Mesodermal cell (in vitro differentiated cells): ENCODE measurements around the gene MAPK8IP3.

Source experiments
- H3K27ac ChIP-seq: 2 replicates; pipeline ENCODE4 v1.7.0; 2013; ENCODE audit warnings: mild to moderate bottlenecking, low read depth, low read length, moderate library complexity; ENCODE audit not compliant: severe bottlenecking
- H3K36me3 ChIP-seq: 2 replicates; pipeline ENCODE4 v1.7.1; 2013; ENCODE audit warnings: mild to moderate bottlenecking, low read length, moderate library complexity; ENCODE audit not compliant: control insufficient read depth, insufficient read depth
- H3K4me1 ChIP-seq: one replicate; pipeline ENCODE4 v1.7.1; 2013; ENCODE audit warnings: mild to moderate bottlenecking, low read length; ENCODE audit not compliant: insufficient read depth, control insufficient read depth, poor library complexity, severe bottlenecking
- H3K4me3 ChIP-seq: 2 replicates; pipeline ENCODE4 v1.7.0; 2013; ENCODE audit warnings: low read length, control low read depth, mild to moderate bottlenecking; ENCODE audit not compliant: insufficient read depth, poor library complexity, severe bottlenecking; ENCODE audit errors: extremely low read depth
- H3K9me3 ChIP-seq: 2 replicates; pipeline ENCODE4 v1.7.1; 2013; ENCODE audit warnings: mild to moderate bottlenecking, low read length, moderate library complexity; ENCODE audit not compliant: control insufficient read depth
- WGBS, 2 experiments: methylation state at CpG; one replicate each; pipeline ENCODE4 v1.1.5; 2013; ENCODE audit warnings: missing lambda C conversion rate in 2 of 2; ENCODE audit not compliant: insufficient coverage in 2 of 2; 5-methylcytosine and 5-hydroxymethylcytosine counted together

The MAPK8IP3 gene

GRCh38 chr16:1762879-1763520 is 57.0 kb downstream of the MAPK8IP3 start:
- Histone ChIP-seq H3K27ac (no peak overlapping the region), H3K36me3 (peaks cover 65% of the 10 kb centered on the region), H3K9me3 (no peaks in the 10 kb centered on the region), H3K4me3 (no peak overlapping the region), H3K4me1 (no peaks in the 10 kb centered on the region)
- WGBS, 2 experiments: 91 to 93% methylated on average over 24 of the region's 24 CpGs

- WGBS, 2 experiments: 62 to 64% methylated on average over 61 to 64 of the region's 81 CpGs
- no peak overlapping the region for H3K4me3 ChIP-seq
- no peaks in the 10 kb centered on the region for H3K9me3 ChIP-seq
- no peak overlapping the region for H3K27ac ChIP-seq
- peaks cover 69% of the 10 kb centered on the region for H3K36me3 ChIP-seq
- no peaks in the 10 kb centered on the region for H3K4me1 ChIP-seq
Observed at GRCh38 chr16:1763521-1764511, 57.8 kb downstream of the MAPK8IP3 start.

- 96% methylated on average over 21 of the region's 21 CpGs for WGBS, 2 experiments
- no peaks in the 10 kb centered on the region for H3K4me1 ChIP-seq
- H3K27ac ChIP-seq: no peak overlapping the region
- H3K4me3 ChIP-seq: no peak overlapping the region
- H3K36me3 ChIP-seq: peaks cover 66% of the 10 kb centered on the region
- no peaks in the 10 kb centered on the region for H3K9me3 ChIP-seq
Observed at GRCh38 chr16:1764971-1765370, 59.0 kb downstream of the MAPK8IP3 start.

- WGBS, 2 experiments: 90 to 95% methylated on average over 19 to 22 of the region's 22 CpGs
- Histone ChIP-seq H3K9me3 (no peaks in the 10 kb centered on the region), H3K4me3 (no peak overlapping the region), H3K36me3 (peaks cover 58% of the 10 kb centered on the region), H3K27ac (no peak overlapping the region), H3K4me1 (no peaks in the 10 kb centered on the region)
Observed at GRCh38 chr16:1765826-1766225, 59.8 kb downstream of the MAPK8IP3 start.

GRCh38 chr16:1766231-1766630 is 60.2 kb downstream of the MAPK8IP3 start:
- H3K36me3 ChIP-seq: peaks cover 57% of the 10 kb centered on the region
- 93 to 94% methylated on average over 16 to 19 of the region's 19 CpGs for WGBS, 2 experiments

GRCh38 chr16:1766701-1767100 is 60.7 kb downstream of the MAPK8IP3 start:
- Histone ChIP-seq H3K36me3 (peaks cover 57% of the 10 kb centered on the region), H3K4me3 (no peak overlapping the region)
- 92 to 98% methylated on average over 18 of the region's 18 CpGs for WGBS, 2 experiments

More at GRCh38 chr16:1766231-1766630, 60.2 kb downstream of the MAPK8IP3 start:
- no peaks in the 10 kb centered on the region for H3K4me1 ChIP-seq
- H3K9me3 ChIP-seq: no peaks in the 10 kb centered on the region
- H3K4me3 ChIP-seq: no peak overlapping the region
- no peak overlapping the region for H3K27ac ChIP-seq

GRCh38 chr16:1767116-1767994 is 61.4 kb downstream of the MAPK8IP3 start:
- 95 to 97% methylated on average over 38 to 42 of the region's 42 CpGs for WGBS, 2 experiments
- Histone ChIP-seq H3K9me3 (no peaks in the 10 kb centered on the region), H3K36me3 (peaks cover 53% of the 10 kb centered on the region), H3K27ac (no peak overlapping the region), H3K4me3 (no peak overlapping the region), H3K4me1 (no peaks in the 10 kb centered on the region)

More at GRCh38 chr16:1766701-1767100, 60.7 kb downstream of the MAPK8IP3 start:
- Histone ChIP-seq H3K4me1 (no peaks in the 10 kb centered on the region), H3K9me3 (no peaks in the 10 kb centered on the region), H3K27ac (no peak overlapping the region)

GRCh38 chr16:1768061-1768766 is 62.2 kb downstream of the MAPK8IP3 start:
- Histone ChIP-seq H3K36me3 (peaks cover 49% of the 10 kb centered on the region), H3K4me3 (no peak overlapping the region), H3K4me1 (no peaks in the 10 kb centered on the region), H3K27ac (no peak overlapping the region), H3K9me3 (no peaks in the 10 kb centered on the region)
- WGBS, 2 experiments: 94 to 95% methylated on average over 30 to 40 of the region's 41 CpGs

GRCh38 chr16:1768767-1769401 is 62.9 kb downstream of the MAPK8IP3 start:
- no peaks in the 10 kb centered on the region for H3K9me3 ChIP-seq
- 94 to 96% methylated on average over 17 of the region's 26 CpGs for WGBS, 2 experiments
- H3K27ac ChIP-seq: no peak overlapping the region
- no peaks in the 10 kb centered on the region for H3K4me1 ChIP-seq
- no peak overlapping the region for H3K4me3 ChIP-seq
- peaks cover 45% of the 10 kb centered on the region for H3K36me3 ChIP-seq
